HG03469 (cell line): ENCODE results near the gene TOR4A.
A peak's percentile ranks its signal among the peaks of the same experiment; 100 is the strongest.

Experiments used
- ATAC-seq: cut with Tn5 transposase; IDR thresholded peaks from one replicate; pipeline ENCODE4 v1.9.1; 2021; ENCODE audit warnings: mild to moderate bottlenecking, moderate library complexity, moderate number of reproducible peaks; ENCODE audit not compliant: unreplicated experiment

TOR4A gene

GRCh38 chr9:137293482-137294090, 16.1 kb downstream of the TOR4A start:
- ATAC-seq: no peak

DNA sequence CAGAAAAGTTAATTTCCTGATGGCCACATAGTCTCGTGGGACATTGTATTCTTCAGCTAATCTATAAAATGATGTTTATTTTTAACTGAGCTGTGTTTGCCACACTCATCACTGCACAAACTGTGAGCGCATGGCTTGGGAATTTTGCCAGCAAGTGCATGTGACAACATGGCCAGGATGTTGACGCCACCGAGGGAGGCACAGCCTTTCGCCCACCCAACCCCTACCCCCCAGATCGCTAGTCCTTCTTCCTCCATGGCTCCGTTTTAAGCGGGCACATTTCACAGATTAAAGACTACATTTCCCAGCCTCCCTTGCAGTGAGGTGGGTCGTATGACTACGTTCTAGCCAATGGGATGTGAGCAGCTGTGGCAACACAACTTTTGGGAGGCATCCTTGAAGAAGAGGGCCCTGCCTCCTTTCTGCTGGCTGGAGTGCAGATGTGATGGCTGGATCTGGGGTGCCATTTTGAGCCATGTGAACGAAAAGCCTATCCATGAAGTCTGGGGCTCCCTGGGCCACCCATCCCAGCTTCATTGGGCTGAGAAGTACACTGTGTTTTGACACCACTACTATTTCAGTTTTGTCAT, 16.7 kb downstream of the TOR4A start:
- no peak for ATAC-seq

DNA sequence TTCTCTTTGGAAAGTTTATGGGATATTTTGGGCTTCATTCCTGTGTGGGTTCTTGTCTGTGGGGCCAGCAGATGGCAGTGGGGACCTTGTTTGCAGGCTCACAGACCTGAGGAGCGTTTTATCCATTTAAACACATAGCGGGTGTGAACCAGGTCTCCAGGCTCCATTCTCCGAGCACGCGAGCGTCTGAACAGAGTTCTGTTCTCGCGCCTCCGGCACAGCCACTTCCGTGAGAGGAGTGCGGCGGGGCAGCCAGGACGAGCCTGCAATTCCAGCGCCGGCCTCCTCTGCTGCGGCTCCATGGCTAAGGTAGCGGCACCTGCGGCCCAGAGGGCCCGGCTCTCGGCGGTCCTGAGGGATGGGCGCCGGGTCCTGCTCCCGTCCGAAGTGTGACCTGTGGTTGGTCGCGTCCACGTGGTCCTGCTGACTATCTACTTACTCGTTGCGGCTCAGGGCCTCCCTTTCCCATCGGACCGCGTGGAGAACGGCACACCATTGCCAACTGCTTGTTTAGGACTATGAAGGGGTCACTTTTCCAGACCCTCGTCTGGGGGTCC, 17.2 kb downstream of the TOR4A start:
- no peak for ATAC-seq

GRCh38 chr9:137295238-137295811, 17.8 kb downstream of the TOR4A start:
- no peak for ATAC-seq

GRCh38 chr9:137295849-137296669, 18.5 kb downstream of the TOR4A start:
- ATAC-seq: no peak

- no peak for ATAC-seq
Measured at GRCh38 chr9:137296670-137297664, 19.4 kb downstream of the TOR4A start.

DNA sequence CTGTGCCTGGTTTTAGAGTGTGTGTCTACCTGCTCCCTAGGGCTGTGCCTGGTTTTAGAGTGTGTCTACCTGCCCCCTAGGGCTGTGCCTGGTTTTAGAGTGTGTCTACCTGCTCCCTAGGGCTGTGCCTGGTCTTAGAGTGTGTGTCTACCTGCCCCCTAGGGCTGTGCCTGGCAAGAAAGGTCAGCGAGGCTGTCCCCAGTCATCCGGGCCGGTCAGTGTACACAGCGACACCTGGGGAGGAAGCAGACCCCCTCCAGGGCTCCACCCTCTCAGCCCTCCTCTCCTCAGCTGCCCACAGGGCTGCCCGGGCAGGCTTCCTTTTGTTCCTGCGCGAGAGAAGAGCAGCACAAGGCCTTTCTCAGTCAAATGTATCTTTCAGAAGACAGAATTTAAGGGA, 20.4 kb downstream of the TOR4A start:
- ATAC-seq: no peak

- no peak for ATAC-seq
Measured at GRCh38 chr9:137298401-137299202, 21.1 kb downstream of the TOR4A start.

DNA sequence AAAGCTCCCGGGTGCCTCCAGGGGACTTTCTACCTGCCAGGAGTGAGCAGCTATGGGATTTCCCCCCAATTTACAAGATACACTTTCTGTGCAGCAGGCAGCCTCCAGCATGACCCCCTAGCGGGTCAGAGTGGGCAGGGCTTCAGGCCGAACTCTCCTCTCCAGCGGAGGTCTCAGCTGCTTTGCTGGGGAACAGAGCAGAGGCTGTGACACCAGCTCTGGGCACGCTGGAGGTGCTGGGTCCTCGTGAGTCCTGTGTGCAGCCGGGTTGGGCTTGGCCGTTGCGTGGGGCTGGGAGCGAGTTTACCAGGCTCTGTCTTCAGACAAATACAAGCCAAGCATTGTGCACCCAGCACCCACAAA, 21.7 kb downstream of the TOR4A start:
- ATAC-seq: no peak

GRCh38 chr9:137299938-137300337, 22.4 kb downstream of the TOR4A start:
- no peak for ATAC-seq

GRCh38 chr9:137300567-137301080, 23.1 kb downstream of the TOR4A start:
- ATAC-seq: no peak

DNA sequence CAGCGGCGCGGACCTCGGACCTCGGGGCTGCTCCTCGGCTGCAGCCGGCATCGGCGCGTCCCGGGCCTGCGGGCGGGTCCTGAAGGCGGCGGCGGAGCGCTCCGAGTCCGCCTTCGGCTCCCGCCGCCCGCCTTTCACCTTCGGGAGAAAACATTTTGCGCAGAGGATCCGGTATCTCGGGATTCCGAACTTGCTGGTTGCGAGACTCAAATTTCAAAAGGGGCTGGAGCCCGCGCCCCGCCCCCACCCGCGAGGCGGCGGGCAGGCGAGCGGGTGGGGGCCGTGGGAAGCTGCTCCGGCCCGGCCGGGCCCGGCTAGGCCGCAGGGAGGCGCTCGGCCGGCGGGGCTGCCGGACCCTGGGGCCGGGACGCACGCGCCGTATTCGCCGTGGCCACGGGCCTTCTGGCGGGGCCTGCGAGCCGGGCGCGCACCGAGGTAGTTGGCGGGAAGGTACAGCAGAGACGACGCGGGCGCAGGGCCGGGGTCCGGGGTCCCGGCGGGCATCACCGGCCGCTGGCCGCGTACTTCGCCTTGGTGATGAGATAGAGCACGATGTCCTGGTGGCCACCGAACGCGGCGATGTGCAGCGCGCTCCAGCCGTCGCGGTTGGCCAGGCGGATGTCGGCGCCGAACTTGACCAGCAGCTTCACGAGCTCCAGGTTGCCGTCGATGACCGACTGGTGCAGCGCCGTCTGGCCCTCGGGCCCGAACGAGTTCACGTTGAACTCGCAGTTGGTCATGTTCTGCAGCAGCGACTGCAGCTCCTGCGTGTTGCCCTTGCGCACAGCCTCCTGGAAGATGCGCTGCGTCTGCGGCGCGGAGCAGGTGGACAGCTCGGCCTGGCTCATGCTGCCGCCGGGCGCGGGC, 23.8 kb downstream of the TOR4A start:
- no peak for ATAC-seq

DNA sequence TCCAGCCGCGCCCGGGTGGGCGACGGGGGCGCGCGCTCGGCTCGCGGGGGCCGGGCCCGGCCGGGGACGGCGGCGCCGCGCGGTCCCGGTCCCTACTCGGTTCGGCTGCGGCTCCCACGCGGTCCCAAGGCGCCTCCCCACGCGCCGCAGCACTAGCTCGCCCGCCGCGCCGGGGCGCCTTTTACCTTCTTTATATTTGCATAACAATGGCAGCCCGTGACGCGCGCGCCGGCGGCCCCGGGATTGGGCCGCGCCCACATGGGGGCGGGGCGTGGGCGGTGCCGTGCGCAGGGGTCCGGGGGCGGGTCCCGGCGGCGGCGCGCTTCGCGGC, 24.6 kb downstream of the TOR4A start, which contains the start of gene NRARP:
TSS of gene NRARP (minus strand) at position 154 of the 331 bp plus-strand sequence. CDS start 343 bp downstream, outside the sequence.
- peak; percentile 41 for ATAC-seq

DNA sequence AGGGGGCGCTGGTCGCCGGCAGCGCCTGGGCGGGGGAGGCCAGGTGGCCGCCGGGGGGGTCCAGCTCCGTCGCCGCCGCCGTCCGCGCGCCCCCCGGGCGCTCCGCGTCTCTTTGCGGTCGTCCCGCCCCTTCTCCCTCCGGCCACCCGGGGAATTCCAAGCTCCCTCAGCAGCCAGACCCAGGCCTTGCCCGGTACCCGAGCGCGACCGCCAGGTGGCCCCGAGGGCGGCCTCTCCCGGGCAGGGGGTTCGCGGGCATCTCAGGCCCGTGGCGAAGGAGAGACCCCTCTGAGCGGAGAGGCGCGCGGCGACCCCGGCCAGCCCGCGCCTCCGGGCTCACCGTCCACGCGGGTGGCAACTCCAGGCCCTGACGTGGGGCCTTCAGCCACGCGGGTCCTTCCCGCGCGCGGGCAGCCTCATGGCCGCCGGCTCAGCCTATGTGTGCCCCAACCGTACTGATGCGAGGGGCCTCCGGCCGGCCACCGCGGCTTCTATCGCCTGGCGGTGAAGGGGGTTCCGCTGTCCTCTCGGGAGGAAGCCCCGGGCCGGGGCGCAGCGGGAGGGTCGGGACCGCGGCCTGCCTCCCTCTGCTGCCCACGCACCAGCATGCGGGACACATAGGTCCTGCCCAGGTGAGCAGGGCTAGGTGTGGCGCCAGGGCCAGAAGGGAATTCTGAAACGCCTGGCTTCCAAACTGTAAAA, 25.1 kb downstream of the TOR4A start:
- peak; percentile 19 for ATAC-seq

DNA sequence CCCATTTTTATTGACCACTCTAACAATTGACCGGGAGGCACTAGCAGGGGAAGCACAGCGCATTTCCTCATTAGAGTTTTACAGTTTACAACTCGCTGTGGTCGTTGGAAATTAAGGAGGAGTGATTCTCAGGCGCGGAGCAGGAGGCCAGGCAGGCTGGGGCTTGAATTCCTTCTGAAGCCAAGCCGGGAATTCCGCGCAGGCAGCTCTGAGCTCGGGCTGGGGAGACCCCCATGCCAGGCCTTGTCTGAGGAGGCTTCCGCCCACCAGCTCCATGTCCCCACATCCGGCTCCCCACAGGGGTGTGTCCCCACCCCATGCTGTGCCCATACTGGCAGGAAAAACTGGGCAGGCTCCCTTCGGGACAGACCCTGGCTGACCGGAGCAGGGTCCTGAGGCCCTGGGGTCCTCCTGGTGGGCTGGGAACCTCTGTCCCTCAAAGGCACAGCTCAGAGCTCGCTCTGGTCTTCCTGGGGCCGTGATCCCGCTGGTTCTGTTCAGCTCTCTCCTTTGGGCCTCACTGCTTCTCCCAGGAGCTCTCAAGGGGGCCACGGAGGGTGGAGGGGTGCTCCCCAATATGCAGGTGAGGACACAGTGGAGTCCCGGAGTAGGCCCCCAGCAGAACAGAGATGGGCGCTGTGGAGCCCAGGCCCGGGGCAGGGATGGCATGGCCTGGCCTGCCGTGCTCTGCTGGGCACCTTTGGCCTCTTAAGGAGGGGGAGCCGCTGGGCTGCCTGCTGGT, 25.8 kb downstream of the TOR4A start:
- no peak for ATAC-seq

GRCh38 chr9:137303893-137304382, 26.4 kb downstream of the TOR4A start:
- no peak for ATAC-seq
